DMS153 treated with DMSO at 0.1 percent for 48 hours (cell line): ENCODE data around the gene HIP1.
"Not testable (repeated sequence)": the region's sequence is repeated elsewhere in the genome, so short reads cannot be mapped to it uniquely, and the experiment has no call there.

Experiments used
- DNase-seq: peaks from one replicate; lab custom pipeline; 2025; ENCODE audit not compliant: unreplicated experiment; lab: John Stamatoyannopoulos, UW

HIP1 gene

DNA sequence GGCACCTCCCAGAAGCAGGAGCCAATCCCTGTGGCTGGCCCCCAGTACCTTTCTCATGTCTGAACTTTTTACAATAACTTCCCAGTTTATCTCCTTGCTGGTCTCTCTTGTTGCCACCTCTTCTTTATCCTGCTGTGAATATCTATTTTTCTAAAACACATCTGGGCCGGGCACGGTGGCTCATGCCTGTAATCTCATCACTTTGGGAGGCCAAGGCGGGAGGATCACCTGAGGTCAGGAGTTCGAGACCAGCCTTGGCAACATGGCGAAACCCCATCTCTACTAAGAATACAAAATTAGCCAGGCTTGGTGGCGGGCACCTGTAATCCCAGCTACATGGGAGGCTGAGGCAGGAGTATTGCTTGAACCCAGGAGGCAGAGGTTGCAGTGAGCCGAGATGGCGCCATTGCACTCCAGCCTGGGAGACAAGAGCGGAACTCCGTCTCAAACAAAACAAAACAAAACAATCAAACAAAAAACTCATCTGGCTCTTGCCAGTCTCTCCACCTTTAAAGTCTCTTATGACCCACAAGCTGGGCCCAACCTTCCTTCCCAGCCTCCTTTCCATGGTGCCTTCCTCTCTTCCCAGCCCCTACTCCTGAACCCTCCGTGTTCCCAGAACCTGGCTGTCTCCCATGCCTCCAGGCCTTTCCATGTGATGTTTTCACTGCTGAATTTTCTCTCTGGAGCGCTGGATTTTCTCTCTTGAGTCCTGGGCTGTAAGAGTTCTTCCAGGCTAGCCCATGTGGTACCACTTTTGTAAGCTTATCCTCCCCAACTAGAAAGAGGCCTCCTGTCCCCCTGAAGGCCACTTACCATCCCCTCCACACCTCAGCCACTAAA is 51.3 kb downstream of the HIP1 start:
- DNase-seq = no peak

DNA sequence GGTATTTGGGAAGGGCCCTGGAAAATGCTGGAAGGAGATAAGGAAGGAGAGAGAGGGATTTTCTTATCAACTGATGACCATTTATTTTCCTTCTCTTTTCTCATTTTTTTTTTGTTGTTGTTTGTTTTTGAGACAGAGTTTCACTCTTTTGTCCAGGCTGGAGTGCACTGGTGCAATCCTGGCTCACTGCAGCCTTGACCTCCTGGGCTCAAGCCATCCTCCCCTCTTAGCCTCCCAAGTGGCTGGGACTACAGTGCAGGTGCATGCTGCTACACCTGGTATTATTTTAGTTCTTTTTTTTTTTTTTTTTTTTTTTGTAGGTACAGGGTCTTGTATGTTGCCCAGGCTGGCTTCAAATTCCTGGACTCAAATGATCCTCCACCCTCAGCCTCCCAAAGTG is 52.2 kb downstream of the HIP1 start:
- no peak for DNase-seq

DNA sequence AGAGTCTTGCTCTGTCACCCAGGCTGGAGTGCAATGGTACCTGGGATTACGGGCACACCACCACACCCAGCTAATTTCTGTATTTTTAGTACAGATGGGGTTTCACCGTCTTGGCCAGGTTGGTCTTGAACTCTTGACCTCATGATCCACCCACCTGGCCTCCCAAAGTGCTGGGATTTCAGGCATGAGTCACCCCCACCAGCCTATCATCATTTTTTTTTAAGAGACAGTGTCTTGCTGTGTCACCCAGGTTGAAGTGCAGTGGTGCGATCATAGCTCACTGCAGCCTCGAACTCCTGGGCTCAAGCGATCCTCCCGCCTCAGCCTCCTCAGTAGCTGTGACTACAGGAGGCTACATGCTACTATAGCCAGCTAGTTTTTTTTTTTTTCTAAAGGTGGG is 56.7 kb downstream of the HIP1 start:
- not testable (repeated sequence) for DNase-seq

DNA sequence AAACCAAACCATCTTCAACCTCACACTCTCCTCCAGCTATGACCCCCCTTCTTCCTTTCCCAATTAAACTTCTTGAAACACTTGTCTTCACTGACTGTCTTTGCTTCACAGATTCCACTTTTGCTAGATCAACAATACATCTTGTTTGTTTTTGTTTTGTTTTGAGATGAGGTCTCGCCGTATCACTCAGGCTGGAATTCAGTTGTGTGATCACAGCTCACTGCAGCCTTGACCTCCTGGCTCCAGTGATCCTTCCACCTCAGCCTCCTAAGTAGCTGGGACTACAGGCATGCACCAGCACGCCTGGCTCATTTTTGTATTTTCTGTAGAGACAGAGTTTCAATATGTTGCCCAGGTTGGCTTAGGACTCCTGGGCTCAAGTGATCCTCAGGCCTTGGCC is 59.7 kb downstream of the HIP1 start:
- no peak for DNase-seq

DNA sequence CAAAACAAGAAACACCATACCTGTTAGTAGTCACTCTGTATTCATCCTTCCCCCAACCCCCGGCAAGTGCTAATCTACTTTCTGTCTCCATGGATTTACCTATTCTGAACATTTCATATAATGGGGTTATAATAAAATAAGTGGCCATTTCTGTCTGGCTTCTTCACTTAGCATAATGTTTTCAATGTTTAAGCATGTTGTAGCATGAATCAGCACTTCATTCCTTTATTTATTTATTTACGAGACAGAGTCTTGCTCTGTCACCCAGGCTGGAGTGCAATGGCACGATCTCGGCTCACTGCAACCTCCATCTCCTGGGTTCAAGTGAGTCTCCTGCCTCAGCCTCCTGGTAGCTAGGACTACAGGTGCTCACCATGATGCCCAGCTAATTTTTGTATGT is 69.2 kb downstream of the HIP1 start:
- DNase-seq = no peak

DNA sequence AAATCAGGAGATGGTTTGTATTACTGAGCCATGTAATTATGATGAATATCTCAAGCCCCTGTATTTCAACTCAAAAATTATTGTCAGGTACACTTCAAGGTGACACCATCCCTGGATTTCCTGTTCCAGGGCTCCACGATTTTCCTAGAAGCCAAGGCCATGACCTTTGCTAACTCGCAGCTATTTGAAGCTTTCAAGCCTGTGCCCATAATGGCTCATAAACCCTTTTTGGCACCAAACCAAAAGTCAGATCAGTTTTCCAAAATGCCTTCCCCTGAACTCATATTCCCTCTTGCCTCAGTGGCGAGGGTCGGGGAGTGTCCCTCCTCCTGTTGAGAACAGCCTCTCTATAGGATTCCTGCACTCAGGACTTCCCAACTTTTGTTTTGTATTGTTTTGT is 70.8 kb downstream of the HIP1 start:
- no peak for DNase-seq

DNA sequence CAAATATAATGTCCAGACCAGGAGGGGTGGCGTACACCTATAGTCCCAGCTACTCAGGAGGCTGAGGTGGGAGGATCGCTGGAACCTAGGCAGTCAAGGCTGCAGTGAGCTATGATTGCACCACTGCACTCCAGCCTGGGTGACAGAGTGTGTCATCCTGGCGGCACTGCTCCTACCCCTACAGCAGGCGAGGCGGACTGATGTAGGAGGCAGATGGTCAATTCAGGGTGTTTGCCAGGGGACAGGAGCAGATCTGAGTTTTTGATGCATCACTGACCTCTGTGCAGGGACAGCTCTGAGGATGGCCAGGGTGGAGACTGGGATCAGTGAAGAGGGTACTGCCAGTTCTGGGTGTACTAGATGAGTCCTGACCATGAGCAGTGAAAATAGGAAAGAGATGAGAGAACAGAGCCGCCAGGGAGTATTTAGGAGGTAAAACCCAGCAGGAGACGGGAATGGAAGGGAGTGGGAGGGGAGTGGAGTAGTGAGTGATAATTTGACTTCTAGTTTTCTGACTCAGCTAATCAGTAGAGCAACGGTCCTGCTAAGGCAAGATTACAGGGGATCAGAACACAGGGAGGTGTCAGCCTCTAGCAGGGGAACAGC is 75.3 kb downstream of the HIP1 start:
- DNase-seq = no peak

DNA sequence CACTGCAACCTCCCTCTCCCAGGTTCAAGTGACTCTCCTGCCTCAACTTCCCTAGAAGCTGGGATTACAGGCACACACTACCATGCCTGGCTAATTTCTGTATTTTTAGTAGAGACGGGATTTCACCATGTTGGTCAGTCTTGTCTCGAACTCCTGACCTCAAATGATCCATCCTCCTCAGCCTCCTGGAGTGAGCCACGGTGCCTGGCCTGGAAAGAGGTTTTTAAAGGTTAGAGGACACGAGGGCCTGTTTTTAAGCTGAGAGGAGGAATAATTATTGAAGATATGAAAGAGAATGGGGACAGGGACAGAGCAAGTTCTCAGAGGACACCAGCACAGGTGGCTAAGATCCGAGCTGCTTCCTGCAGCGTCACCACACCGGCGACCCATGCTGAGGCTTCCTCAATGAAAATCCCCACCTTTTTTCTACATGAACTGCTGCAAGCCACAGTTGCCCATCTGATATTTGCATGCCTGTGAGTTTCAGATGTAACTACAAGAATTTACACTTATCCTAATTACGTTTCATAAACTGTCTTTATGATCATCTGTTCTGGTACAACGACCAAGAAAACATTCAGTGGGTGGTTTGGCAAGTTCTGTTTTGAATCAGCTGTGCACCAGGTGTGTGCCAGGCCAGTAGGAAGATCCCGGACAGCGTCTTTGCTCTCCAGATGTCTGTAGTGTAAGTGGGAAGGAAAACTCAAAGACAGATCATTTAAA is 76.0 kb downstream of the HIP1 start:
- DNase-seq = no peak

DNA sequence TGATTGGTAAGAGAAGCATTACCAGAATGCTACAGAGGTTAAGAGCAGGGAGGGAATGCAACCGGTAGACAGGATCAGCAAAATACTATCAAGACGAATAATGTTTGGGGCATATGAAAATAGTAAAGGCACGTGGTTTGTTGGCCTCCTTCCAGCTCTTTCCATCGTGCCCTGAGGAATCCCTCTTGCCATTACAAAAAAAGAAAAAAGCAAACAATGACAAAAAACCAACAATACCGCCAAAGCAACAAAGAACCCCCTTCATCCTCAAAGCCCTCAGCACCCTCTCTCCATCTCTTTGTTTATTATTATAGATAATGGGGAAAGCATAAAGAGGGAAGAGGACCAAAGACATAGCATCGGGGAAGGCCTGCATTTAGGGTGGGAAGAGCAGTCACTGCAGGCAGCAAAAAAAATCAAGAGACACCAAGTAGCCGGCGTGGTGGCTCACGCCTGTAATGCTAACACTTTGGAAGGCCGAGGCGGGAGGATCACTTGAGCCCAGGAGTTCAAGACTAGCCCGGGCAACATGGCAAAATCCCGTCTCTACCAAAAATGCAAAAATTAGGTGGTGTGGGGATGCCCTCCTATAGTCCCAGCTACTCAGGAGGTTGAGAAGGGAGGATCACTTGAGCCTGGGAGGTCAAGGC is 78.0 kb downstream of the HIP1 start:
- DNase-seq = no peak

DNA sequence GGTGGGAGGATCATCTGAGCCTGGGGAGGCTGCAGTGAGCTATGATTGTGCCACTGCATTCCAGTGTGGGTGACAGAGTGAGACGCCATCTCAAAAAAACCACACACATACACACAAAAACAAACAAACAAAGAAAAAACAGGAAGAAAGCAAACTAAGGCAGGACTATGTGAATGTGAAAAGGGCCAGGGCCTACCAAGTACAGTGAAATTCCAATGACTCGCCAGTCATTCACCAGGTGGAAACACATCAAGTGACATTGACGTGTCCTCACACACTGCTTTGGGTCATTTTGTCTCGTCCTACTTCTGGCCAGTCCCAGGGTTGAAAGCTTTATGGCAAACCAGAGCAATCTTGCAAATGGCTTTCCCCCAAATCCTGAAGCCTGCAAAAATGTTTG is 79.9 kb downstream of the HIP1 start:
- no peak for DNase-seq

DNA sequence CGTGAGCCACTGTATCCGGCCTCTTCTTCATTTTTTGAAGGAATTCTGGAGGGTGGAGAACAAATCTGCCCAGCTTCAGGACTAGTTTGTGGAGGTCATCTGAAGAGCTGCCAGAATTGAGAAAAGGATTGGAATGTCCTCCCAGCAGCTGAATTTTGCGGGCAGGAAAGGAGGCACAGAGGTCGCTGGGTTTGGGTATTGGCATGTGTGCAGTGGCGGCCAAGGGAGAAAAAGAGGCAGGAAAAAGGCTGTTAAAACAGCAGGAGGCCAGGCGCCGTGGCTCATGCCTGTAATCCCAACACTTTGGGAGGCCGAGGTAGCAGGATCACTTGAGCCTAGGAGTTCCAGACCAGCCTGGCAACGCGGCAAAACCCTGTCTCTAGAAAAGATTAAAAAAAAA is 80.4 kb downstream of the HIP1 start:
- no peak for DNase-seq

DNA sequence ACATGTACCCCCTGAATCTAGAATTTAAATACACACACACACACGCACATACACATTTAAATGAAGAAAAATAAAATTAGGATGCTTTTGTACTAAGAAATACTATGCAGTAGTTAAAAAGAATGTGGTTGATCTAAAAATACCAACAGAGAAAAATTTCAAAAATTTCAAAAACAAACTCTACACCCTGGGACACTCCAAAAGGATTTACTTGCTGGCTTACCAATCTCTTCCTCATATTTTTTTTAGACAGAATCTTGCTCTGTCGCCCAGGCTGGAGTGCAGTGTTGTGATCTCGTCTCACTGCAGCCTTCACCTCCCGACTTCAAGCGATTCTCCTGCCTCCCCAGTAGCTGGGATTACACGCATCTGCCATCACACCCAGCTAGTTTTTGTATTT is 80.9 kb downstream of the HIP1 start:
- DNase-seq = no peak

DNA sequence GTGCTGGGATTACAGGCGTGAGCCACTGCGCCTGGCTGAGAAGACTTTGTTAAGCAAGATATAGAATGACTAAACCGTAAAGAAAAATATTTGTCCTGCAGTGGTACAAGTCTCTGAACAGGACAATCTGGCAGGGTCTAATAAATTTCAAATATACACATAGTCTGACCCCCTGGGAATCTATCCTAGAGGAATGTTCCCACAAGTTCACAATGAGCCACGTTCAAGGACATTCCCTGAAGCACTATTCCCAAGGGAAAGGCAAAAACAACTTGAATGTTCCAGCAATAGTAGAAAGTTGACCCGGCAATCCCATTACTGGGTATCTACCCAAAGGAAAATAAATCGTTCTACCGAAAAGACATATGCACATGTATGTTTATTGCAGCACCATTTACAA is 82.0 kb downstream of the HIP1 start:
- DNase-seq = no peak

DNA sequence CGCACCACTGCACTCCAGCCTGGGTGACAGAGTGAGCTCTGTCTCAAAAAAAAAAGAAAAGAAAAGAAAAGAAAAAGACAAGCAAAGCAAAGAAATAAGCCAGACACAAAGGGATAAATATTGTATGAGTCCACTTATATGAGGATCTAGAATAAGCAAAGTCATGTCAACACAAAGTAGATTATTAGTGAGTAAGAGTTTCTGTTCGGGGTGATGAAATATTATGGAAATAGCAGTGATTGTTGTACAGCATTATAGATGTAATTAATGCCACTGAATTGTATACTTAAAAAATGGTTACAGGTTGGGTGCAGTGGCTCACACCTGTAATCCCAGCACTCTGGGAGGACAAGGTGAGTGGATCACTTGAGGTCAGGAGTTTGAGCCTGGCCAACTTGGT is 83.2 kb downstream of the HIP1 start:
- DNase-seq = no peak

DNA sequence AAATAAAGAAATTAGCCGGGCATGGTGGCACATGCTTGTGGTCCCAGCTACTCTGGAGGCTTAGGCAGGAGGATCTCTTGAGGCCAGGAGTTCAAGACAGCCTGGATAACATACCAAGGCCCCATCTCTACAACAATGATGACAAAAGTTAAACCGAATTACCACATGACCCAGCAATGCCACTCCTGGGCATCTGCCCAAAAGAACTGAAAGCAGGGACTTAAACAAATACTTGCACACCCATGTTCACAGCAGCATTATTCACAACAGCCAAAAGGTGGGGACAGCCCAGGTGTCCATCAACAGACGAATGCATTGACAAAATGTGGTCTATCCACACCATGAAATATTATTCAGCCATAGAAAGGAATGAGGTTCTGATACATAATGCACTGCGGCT is 83.9 kb downstream of the HIP1 start:
- DNase-seq = no peak

DNA sequence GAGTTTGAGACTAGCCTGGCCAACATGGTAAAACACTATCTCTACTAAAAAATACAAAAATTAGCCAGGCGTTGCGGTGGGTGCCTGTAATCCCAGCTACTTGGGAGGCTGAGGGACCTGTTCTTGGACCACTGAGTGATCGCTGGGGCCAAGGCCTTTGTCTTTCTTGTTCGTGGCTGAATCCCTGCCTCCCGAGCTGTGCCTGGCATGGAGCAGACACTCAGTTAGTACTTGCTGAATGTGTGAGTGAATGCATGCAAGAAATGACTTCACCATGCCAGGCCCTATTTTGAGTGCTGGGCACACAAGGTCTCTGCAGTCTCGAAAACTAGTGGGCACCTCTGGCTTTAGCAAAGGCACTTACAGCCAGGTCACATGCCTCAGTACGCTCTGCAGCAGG is 85.1 kb downstream of the HIP1 start:
- no peak for DNase-seq

DNA sequence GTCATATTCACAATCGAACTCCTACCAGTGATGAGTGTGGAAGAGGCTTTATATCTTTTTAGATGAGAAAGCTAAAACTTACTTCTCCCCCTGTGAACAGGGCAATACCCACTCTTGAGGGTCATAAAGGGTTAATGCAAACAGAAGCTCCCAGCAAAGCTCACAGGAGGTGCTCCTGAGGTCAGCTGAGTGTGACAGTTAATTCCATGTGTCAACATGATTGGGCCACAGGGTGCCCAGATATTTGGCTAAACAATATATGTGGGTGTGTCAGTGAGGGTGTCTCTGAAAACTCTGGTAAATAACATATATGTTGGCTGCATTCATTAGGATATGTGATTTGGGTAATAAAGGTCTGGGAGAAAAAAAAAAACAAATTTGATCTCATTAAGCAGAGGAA is 86.0 kb downstream of the HIP1 start:
- DNase-seq = no peak

DNA sequence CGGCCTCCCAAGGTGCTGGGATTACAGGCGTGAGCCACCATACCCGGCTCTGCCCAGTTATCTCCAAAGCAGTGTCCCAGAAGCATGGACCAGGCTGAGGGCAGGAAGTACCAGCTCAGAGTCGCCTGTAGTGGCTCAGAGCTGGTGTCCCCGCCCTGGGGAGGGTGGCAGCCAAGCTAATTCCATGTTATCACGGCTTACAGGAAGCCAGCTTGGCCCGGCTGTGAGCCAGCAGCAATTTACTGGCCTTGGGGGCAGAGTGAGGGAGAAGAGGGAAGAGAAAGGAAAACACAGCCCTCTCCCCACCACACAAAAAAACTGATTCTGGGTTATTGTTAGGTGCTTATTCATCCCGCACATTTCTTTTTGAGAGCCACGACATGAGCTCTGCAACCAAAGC is 88.1 kb downstream of the HIP1 start:
- DNase-seq = no peak

DNA sequence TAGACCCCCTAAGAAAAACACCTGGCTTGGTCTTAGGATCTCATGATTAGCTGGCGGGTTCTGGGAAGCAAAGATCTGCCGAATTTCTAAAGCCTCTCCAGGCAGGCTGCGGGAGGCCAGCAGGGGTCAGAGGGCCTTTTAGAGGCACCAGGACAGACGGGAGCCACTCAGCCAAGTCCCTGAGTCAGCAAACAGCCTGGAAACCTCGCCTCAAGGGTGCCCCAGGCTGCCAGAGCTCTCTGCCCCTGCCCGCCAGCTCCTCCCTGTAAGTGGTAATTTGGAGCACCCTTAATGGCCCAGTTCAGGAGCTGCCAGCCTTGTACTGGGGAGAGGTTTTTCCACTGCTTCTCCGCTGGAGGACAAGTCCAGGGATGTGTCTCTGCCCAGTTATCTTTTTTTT is 88.7 kb downstream of the HIP1 start:
- DNase-seq = no peak

DNA sequence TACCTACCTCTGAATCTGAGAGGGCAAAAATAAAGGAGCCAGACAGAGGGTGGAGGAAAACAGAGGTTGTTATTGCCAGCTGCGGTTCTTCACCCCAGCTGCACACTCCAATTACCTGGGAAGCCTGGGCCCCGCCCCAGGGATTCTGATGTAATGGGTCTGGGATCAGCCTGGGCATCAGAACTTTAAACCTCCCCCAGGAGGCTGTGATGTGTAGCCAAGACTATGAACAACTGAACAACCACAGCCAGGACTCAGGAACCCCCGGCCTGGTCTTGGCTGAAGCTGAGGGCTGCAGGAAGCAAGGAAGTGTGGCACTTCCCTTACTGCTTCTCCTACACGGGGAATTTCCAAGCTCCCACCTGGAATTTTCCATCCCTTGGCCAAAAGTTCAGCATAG is 89.3 kb downstream of the HIP1 start:
- DNase-seq = no peak

DNA sequence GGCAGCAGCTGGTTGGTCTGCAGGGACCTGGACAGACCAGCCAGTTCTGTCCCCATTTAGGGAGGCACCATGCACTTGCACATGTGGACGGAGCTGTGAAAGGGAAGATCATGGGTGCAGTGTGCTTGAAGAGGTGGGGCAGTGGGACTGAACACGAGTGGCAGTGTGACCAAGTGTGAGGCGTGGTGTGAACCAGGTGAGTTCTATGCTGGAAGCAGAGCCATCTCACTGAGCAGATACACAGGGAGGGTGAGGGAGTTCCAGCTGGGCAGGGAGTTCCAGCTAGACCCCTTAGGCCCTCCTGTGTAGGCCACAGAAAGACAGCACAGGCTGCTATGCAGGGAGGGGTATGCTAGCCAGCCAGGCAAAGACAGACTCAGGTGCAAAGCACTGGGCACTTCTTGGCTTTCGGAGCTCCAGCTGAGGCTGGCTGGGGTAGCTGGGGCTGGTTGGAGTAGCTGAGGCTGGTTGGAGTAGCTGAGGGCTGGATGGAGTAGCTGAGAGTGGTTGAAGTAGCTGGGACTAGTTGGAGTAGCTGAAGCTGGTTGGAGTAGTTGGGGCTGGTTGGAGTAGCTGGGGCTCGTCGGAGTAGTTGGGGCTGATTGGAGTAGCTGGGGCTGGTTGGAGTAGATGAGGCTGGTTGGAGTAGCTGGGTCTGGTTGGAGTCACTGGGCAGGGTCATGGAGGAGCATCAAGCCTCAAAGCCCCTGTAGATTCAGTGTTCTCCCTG is 90.9 kb downstream of the HIP1 start:
- no peak for DNase-seq
